ENCODE data around the gene PCDHB10.
"Not testable (repeated sequence)": the region's sequence is repeated elsewhere in the genome, so short reads cannot be mapped to it uniquely, and the experiment has no call there.

Gene PCDHB10

DNA sequence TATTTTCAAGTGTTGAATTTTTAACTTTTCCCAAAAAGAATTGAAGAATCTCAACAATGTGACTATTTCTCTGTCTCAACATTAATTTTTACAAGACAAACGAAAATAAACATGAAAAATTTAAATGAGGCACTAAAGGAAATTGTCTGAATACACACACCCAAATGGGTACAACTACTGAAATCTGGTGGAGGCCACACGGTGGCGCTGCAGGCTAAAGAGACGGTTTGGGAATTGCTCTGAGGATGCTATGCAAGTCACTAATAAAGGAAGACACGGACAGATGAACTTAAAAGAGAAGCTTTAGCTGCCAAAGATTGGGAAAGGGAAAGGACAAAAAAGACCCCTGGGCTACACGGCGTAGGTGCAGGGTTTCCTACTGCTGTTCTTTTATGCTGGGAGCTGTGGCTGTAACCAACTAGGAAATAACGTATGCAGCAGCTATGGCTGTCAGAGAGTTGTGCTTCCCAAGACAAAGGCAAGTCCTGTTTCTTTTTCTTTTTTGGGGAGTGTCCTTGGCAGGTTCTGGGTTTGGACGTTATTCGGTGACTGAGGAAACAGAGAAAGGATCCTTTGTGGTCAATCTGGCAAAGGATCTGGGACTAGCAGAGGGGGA lies at the start of gene PCDHB10:
Gene PCDHB10, plus strand, starts transcription at position 244 of the 616 bp plus-strand sequence. Its CDS starts 200 bp downstream, at position 444.
- no peak for DNase-seq (ENCODE audit: low spot score)

DNA sequence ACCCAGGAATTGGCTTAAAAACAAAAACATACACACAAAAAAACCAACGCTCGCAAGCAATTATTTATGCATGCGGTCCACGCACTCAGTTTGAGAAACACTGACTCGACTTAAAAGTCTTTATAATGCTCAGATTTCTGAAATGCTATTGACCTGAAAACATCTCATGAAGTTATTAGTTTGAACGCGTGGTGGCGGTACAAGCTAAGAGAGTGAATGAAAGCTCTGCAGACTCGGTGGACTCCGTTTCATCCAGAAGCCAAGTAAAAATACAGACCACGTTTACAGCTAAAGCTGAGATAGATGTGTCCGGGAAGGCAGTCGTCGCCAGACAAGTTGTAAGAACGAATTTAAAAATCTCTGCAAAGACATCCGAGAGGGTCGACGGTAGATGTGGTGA lies 42.3 kb upstream of the PCDHB10 start, which contains the start of gene PCDHB6:
Gene PCDHB6, plus strand, starts transcription at position 246 of the 400 bp plus-strand sequence. CDS start 201 bp downstream, outside the sequence.
- DNase-seq (ENCODE audit: low spot score), result peak; percentile 0

DNA sequence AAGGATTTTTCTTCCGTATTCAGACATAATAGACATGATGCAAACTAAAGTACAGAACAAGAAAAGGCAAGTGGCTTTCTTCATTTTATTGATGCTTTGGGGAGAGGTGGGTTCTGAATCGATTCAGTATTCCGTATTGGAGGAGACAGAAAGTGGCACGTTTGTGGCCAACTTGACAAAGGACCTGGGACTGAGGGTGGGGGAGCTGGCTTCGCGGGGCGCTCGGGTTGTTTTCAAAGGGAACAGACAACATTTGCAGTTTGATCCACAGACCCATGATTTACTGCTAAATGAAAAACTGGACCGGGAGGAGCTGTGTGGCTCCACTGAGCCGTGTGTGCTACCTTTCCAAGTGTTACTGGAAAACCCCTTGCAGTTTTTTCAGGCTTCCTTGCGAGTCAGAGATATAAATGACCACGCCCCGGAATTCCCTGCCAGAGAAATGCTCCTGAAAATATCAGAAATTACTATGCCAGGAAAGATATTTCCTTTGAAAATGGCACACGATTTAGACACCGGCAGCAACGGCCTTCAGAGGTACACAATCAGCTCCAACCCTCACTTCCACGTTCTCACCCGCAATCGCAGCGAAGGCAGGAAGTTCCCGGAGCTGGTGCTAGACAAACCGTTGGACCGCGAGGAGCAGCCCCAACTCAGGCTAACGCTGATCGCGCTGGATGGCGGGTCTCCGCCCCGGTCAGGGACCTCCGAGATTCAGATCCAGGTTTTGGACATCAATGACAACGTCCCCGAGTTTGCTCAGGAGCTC lies 41.7 kb upstream of the PCDHB10 start:
- no peak for DNase-seq (ENCODE audit: low spot score)

DNA sequence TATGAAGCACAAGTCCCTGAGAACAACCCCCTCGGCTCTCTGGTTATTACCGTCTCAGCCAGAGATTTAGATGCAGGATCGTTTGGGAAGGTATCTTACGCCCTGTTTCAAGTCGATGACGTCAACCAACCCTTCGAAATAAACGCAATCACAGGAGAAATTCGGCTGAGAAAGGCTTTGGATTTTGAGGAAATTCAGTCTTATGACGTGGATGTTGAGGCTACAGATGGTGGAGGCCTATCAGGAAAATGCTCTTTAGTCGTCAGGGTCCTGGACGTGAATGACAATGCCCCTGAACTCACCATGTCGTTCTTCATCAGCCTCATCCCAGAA lies 41.2 kb upstream of the PCDHB10 start:
- DNase-seq (ENCODE audit: low spot score), result no peak

DNA sequence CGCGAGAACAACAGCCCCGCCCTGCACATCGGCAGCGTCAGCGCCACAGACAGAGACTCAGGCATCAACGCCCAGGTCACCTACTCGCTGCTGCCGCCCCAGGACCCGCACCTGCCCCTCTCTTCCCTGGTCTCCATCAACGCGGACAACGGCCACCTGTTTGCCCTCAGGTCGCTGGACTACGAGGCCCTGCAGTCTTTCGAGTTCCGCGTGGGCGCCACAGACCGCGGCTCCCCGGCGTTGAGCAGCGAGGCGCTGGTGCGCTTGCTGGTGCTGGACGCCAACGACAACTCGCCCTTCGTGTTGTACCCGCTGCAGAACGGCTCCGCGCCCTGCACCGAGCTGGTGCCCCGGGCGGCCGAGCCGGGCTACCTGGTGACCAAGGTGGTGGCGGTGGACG lies 40.5 kb upstream of the PCDHB10 start:
- not testable (repeated sequence) for DNase-seq (ENCODE audit: low spot score)

DNA sequence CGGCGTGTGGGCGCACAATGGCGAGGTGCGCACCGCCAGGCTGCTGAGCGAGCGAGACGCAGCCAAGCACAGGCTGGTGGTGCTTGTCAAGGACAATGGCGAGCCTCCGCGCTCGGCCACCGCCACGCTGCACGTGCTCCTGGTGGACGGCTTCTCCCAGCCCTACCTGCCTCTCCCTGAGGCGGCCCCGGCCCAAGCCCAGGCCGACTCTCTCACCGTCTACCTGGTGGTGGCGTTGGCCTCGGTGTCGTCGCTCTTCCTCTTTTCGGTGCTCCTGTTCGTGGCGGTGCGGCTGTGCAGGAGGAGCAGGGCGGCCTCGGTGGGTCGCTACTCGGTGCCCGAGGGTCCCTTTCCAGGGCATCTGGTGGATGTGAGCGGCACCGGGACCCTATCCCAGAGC lies 40.1 kb upstream of the PCDHB10 start:
- DNase-seq (ENCODE audit: low spot score), result not testable (repeated sequence)

DNA sequence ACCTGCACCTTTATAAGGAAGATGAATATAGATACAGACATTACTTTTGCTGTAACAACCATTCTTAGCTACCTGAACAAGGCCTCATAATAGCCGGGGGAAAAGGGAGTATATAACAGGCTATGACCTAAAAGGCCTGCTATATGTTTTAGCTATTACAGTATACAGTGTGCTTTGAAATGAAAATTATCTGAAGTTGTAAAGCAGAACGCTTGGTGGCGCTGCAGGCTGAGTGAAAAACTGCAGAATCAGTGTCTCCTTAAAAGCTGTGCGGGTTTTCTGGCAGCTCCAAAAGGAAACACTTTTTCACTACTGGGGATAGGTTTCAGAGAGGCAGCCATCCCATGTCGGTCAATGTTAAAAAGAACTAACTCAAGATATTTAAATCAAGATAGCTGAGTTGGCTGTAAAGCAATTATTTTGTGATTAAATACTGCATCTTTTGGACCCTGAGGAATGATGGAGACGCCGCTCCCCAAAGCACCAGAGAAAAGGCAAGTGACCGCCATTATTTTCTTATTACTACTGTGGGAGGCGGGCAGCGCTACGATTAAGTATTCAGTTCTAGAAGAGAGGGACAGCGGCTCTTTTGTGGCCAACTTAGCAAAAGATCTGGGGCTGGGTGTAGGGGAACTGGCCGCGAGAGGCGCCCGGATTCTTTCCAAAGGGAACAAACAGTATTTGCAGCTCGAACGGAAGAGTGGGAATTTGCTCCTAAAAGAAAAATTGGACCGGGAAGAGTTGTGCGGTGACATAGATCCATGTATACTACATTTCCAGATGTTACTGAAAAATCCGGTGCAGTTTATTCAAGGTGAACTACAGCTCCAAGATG lies 36.4 kb upstream of the PCDHB10 start:
- DNase-seq (ENCODE audit: low spot score), result no peak

DNA sequence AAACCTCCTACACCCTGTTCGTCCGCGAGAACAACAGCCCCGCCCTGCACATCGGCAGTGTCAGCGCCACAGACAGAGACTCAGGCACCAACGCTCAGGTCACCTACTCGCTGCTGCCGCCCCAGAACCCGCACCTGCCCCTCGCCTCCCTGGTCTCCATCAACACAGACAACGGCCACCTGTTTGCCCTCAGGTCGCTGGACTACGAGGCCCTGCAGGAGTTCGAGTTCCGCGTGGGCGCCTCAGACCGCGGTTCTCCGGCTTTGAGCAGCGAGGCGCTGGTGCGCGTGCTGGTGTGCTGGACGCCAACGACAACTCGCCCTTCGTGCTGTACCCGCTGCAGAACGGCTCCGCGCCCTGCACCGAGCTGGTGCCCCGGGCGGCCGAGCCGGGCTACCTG lies 34.8 kb upstream of the PCDHB10 start:
- DNase-seq (ENCODE audit: low spot score), result not testable (repeated sequence)

DNA sequence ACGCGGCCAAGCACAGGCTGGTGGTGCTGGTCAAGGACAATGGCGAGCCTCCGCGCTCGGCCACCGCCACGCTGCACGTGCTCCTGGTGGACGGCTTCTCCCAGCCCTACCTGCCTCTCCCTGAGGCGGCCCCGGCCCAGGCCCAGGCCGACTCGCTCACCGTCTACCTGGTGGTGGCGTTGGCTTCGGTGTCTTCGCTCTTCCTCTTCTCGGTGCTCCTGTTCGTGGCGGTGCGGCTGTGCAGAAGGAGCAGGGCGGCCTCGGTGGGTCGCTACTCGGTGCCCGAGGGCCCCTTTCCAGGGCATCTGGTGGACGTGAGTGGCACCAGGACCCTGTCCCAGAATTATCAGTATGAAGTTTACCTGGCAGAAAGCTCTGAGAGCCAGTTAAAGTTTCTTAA lies 34.3 kb upstream of the PCDHB10 start:
- DNase-seq (ENCODE audit: low spot score), result not testable (repeated sequence)

DNA sequence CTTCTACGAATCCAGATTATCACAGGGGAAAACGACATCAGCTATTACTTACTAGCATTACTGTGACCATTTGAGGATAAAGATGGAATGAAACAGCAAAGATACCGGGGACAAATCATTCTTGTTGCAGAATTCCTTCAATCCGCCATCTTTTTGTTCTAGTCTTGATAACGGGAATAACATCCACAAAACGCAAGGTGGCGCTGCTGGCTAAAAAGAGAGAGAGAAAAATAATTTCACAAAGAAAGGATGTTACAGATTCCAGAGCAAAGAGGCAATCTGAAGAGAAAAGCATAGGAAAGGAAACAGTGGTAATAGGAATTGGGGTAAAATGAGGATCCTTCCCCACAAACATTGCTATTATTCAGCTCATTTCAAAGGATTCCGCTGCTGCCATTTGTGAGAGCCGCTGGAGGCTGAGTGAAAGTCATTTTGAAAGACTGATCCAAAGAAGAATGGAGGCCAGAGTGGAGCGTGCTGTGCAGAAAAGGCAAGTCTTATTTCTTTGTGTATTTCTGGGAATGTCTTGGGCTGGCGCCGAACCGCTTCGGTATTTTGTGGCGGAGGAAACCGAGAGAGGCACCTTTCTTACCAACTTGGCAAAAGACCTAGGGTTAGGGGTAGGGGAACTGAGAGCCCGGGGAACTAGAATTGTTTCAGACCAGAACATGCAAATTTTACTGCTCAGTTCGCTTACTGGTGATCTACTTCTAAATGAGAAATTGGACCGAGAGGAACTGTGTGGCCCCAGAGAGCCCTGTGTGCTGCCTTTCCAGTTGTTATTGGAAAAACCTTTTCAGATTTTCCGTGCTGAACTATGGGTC lies 19.6 kb upstream of the PCDHB10 start, which contains the start of gene PCDHB7:
Gene PCDHB7, plus strand, starts transcription at position 264 of the 824 bp plus-strand sequence. Its CDS starts 192 bp downstream, at position 456.
- no peak for DNase-seq (ENCODE audit: low spot score)

DNA sequence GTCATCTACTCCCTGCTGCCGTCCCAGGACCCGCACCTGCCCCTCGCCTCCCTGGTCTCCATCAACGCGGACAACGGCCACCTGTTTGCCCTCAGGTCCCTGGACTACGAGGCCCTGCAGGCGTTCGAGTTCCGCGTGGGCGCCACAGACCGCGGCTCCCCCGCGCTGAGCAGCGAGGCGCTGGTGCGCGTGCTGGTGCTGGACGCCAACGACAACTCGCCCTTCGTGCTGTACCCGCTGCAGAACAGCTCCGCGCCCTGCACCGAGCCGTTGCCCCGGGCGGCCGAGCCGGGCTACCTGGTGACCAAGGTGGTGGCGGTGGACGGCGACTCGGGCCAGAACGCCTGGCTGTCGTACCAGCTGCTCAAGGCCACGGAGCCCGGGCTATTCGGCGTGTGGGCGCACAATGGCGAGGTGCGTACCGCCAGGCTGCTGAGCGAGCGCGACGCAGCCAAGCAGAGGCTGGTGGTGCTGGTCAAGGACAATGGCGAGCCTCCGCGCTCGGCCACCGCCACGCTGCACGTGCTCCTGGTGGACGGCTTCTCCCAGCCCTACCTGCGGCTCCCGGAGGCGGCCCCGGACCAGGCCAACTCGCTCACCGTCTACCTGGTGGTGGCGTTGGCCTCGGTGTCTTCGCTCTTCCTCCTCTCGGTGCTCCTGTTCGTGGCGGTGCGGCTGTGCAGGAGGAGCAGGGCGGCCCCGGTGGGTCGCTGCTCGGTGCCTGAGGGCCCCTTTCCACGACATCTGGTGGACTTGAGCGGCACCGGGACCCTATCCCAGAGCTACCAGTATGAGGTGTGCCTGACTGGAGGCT lies 17.7 kb upstream of the PCDHB10 start:
- DNase-seq (ENCODE audit: low spot score), result not testable (repeated sequence)

DNA sequence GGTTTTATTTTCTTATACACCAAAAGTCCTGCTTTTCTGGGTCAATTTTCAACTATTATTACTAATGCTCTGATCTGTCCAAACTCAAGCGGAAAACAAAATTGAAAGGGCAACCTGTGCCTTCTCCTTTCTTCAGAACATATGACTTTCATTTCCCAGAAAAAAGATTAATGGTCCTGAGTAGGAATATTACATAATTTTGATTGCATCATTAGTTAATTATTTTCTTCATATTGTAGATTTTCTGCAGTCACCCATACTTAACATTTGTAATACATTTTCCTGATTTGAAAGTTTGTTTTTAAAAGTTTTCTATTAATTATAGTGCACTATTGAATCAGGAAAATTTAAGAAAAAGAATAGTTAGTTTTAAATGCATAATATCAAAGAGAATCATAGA lies 16.2 kb upstream of the PCDHB10 start:
- no peak for DNase-seq (ENCODE audit: low spot score)

DNA sequence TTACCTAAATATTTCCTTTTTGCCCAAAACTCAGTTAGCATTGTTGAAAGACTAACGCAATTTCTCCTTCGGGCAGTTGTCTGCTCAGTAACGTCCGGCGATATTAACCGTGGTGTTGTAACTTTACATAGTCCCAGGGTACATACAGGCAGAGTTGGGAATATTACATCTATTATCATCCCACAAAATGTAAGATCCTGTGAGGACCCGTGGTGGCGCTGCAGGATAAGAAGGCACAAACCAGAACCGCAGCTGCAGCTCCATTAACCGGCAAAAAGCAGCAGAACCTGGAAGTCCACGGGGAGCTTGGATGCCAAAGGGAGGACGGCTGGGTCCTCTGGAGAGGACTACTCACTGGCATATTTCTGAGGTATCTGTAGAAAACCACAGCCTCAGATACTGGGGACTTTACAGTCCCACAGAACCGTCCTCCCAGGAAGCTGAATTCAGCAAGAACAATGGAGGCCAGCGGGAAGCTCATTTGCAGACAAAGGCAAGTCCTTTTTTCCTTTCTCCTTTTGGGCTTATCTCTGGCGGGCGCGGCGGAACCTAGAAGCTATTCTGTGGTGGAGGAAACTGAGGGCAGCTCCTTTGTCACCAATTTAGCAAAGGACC lies 14.5 kb upstream of the PCDHB10 start, which contains the start of gene PCDHB8:
Gene PCDHB8, plus strand, starts transcription at position 214 of the 615 bp plus-strand sequence. Its CDS starts 245 bp downstream, at position 459.
- not testable (repeated sequence) for DNase-seq (ENCODE audit: low spot score)

DNA sequence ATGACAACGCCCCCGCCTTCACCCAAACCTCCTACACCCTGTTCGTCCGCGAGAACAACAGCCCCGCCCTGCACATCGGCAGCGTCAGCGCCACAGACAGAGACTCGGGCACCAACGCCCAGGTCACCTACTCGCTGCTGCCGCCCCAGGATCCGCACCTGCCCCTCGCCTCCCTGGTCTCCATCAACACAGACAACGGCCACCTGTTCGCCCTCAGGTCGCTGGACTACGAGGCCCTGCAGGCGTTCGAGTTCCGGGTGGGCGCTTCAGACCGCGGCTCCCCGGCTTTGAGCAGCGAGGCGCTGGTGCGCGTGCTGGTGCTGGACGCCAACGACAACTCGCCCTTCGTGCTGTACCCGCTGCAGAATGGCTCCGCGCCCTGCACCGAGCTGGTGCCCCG lies 12.8 kb upstream of the PCDHB10 start:
- not testable (repeated sequence) for DNase-seq (ENCODE audit: low spot score)

DNA sequence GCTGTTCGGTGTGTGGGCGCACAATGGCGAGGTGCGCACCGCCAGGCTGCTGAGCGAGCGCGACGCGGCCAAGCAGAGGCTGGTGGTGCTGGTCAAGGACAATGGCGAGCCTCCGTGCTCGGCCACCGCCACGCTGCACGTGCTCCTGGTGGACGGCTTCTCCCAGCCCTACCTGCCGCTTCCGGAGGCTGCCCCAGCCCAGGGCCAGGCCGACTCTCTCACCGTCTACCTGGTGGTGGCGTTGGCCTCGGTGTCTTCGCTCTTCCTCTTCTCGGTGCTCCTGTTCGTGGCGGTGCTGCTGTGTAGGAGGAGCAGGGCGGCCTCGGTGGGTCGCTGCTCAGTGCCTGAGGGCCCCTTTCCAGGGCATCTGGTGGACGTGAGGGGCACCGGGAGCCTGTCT lies 12.3 kb upstream of the PCDHB10 start:
- DNase-seq (ENCODE audit: low spot score), result not testable (repeated sequence)

DNA sequence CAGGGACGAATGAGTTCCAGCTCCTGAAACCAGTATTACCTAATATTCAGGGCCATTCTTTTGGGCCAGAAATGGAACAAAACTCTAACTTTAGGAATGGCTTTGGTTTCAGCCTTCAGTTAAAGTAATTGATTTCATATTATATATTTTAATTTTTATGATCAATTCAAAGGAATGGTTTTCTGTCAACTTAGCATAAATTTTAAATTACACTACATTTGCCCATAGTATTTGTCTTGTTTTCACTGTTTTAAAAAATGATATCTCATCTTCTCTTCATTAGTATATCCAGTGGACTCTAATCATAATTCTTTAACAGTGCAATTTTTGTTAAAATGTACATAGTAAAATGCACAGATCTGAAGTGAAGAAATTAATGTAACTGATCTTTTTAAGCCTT lies 11.8 kb upstream of the PCDHB10 start:
- no peak for DNase-seq (ENCODE audit: low spot score)

DNA sequence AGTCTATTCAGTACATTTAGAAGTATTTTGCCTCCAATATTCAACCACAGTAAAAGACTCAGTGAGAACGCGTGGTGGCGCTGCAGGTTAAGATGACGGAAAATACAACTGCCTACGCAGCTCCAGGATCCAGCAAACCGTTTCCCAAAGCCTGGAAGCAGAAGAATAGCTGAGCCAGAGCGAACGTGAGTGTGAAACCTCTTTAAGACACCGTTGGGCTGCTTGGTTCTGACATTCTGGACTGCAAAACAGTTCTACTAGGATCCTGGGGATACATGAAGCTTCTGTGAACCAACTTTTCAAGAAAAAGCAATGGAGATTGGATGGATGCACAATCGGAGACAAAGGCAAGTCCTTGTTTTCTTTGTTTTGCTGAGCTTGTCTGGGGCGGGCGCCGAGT lies 9.9 kb upstream of the PCDHB10 start, which contains the start of gene PCDHB16:
Gene PCDHB16, plus strand, starts transcription at position 140 of the 400 bp plus-strand sequence. Its CDS starts 173 bp downstream, at position 313.
- no peak for DNase-seq (ENCODE audit: low spot score)

DNA sequence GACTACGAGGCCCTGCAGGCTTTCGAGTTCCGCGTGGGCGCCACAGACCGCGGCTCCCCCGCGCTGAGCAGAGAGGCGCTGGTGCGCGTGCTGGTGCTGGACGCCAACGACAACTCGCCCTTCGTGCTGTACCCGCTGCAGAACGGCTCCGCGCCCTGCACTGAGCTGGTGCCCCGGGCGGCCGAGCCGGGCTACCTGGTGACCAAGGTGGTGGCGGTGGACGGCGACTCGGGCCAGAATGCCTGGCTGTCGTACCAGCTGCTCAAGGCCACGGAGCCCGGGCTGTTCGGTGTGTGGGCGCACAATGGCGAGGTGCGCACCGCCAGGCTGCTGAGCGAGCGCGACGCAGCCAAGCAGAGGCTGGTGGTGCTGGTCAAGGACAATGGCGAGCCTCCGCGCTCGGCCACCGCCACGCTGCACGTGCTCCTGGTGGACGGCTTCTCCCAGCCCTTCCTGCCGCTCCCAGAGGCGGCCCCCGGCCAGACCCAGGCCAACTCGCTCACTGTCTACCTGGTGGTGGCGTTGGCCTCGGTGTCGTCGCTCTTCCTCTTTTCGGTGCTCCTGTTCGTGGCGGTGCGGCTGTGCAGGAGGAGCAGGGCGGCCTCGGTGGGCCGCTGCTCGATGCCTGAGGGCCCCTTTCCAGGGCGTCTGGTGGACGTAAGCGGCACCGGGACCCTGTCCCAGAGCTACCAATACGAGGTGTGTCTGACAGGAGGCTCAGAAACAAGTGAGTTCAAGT lies 7.9 kb upstream of the PCDHB10 start:
- not testable (repeated sequence) for DNase-seq (ENCODE audit: low spot score)

DNA sequence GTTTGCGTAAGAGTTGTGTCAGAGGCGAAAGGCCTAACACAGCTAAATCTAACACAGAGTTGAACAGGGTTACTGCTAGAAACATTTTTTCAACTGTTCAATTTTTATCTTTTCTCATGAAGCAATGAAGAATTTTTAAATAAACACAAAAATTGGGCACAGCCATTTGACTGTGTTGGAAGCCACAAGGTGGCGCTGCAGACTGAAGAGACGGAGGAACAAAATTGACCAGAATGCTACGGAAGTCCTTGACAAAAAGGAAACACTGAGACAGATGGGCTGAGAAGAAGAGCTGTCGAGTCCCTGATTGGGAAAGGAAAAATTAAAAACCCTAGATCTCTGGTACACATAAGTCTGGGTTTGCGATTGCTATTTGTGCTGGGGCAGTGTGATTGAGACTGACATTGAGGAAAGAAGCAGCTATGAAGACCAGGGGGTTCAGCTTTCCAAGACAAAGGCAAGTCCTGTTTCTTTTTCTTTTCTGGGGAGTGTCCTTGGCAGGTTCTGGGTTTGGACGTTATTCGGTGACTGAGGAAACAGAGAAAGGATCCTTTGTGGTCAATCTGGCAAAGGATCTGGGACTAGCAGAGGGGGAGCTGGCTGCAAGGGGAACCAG lies 5.1 kb upstream of the PCDHB10 start, which contains the start of gene PCDHB9:
Gene PCDHB9, plus strand, starts transcription at position 265 of the 616 bp plus-strand sequence. Its CDS starts 158 bp downstream, at position 423.
- DNase-seq (ENCODE audit: low spot score), result no peak

Data from kidney capillary endothelial cell (primary cell).